NCI-H1105 (cell line): Measurements from ENCODE around the gene CD247.

Experiments used
- DNase-seq: peaks from one replicate; lab custom pipeline; 2025; lab: John Stamatoyannopoulos, UW

Gene CD247

GRCh38 chr1:167487614-167488013 lies 30.7 kb downstream of the CD247 start:
- no peak for DNase-seq

DNA sequence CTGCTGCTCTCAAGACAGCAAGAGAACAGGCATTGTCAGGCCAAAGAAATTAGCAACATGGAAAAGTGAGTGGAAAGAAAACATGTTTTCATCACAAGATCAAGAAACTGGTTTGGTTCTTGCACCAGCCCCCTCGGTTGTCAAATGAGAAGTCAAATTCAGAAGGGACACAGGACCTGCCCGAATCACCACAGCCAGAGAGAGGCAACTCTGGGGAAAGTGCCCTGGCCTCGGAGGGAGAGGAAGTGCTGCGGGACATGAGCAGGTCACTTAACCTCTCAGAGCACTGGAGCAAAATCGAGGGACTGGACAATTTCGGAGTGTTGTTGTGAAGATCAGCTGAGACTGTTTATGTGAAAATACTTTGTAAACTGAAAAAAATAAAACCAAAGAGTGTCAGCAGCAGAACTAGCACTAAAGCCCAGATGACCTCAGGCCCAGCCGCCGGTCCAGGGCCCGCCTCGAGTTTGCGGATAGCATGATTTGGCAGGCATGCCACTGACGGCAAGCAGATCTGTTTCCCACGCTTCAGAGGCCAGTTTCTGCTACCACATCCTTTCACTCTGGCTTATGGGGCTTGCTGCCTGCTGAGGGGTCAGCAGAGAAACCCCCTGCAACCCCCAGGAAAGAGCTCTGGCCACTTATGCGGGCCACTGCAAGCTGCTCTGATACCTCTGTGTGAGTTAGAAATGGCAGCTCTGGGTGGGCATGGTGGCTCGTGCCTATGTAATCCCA lies 32.1 kb downstream of the CD247 start:
- no peak for DNase-seq

DNA sequence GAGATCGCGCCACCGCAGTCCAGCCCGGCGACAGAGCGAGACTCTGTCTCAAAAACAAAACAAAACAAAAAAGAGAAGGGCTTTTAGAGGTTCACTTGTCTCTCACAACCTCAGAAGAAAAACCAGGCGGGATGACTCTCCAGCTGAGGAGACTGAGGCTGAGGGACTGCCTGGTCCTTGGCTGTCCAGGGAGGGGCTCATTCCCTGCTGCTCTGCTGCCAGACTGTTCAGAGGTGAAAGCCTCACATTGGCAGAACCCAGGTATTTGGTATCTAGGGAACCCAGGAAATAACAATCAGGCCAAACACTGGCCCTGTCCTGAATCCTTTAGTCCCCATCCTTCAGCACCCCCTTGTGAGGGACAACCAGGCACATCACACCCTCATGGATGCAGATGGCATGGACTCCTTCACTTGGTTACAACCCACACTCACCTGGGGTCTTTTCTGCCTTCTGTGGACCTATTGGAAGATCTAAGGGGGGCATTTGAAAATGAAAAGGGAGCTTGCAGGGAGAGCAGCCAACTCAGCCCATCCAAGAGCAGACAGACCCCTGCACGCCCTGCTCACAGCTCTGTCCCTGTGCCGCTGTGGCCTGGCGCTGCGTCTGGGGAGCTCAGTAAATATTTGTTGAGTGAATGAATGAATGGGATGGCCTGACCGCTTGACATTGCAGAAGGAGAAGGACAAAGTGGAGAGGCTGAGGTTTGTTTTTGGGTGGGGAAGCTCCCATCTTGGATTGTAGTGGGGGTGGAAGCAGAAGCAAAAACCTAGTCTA lies 33.4 kb downstream of the CD247 start:
- no peak for DNase-seq

DNA sequence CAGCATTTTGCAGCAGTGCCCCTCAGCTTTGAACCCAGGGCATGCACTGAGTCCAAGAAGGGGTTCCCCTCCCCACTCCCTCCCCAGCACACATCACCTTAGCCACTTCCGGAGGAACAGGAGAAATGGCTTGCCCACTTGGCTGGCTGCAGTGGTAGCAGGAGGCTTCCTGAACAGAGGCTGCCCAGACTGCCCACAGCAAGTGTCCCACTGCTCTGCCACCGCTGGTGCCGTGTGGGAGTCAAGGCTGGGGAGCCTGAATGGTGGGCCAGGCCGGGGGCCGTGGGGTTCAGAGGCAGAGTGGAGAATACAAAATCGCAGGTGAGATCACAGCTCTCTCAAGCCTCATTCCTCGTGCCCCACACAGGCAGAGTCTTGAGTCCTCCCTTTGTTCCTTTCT lies 34.5 kb downstream of the CD247 start:
- DNase-seq, result no peak

DNA sequence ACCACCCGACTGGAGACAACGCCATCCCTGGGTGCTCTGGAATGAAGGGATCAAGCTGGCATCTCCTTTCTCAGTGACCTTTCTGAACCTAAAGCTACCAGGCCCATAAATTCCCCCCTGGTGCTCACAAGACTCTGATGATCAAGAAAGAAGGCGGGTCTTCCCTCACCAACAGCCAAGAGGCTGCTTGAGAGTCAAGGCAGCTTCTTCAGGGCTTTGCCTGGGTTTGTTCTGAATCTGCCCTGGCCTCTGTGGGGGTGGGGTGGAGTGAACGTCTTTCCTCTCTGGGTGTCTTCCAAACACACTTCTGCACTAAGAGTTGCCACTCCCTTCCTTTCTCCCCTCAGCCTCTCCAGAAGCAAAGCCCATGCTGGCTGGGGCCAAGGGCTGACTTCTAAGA lies 36.1 kb downstream of the CD247 start:
- no peak for DNase-seq

GRCh38 chr1:167479331-167479979 lies 38.9 kb downstream of the CD247 start:
- no peak for DNase-seq

GRCh38 chr1:167477986-167478385 lies 40.3 kb downstream of the CD247 start:
- no peak for DNase-seq

DNA sequence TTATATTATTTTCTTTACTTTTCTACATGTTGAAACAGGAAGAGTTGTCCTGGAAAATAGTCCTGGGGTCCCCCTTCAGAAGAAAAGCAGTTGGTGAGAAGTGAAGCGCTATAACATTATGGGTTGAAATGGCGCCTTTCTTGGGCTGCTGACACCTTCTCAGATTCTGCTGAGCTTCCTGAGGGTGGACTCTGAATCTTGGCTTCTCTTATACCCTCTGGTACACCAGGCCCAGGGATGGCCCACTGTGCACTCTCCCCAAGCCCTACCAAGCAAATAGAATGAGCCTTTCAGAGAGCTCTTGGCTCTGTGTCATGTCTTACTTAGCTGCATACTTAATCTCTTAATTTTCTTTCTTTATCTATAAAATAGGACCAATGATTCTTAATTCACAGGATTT lies 42.3 kb downstream of the CD247 start:
- no peak for DNase-seq

DNA sequence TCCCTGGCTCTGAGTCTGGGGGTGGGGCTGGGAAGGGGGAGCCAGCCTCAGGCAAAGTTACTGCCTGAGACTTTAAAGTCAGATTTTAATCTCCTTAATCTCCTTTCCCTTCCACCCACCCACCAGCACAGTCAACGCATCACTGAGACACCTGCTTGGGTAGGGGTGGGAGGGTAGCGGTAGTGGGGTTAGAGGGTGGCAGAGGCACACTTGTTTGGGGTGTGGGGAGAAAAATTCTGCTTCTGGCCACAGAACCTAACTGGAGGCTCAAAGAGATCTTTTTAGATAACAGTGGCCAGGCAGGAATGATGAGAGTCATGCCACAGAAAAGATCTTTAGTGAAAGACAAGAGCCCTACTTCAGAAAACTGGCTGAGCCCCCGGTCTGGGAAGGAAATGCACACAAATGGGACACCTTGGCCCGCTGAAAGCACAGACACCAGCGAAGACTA lies 44.1 kb downstream of the CD247 start:
- DNase-seq, result no peak

DNA sequence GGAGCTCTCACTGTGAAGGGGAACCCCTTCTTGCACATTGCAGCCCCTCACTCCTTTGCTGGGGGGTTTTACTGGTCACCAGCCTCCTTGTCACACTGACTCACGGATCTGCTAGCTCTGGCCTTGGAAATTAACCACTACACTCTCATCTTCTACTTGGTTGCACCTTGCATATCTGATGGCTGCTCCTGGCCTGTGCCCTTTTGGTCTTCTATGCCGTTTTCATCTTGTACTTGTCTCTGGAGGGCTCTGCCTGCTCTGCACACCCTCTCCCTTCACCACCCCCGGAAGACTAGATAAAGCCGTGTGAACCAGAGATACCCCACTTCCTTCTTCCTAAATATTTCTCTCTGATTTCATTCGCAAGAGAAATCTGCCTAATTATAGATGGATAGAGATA lies 44.6 kb downstream of the CD247 start:
- no peak for DNase-seq

DNA sequence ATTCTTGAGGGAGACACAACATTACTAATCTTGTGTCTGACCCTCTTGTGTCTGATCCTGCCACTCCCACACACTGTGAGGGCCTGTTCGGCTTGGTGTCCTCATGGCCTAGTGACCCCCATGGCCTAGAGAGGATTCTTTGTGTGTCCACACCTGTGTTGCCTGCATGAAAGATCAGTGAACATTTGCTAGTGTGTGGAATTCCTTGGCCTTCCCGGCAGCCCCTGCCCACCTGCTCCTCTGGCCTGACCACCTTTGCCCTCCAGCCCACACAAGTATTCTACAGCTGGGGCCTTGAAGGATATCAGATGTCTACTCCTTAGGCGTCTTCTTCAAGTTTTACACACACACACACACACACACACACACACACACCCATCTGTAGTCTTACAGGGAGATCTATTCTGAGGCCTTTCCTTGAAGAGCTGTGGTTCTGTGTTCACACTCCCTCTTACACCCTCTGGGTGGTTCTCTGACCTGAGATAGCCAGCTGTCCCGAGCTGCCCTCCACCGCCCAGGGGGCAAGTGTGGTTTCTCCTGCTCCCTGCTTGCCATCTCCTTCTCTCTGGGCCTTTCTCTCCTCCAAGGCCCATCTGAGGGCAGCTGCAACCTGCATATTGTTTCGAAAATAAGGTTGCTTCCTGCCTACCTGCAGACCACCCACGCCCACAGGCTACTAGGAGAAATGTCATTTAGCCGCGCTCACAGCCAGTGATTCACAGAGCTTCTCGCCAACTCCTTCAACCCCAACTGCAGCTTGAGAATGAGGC lies 45.4 kb downstream of the CD247 start:
- no peak for DNase-seq

GRCh38 chr1:167471568-167471967 lies 46.8 kb downstream of the CD247 start:
- no peak for DNase-seq

DNA sequence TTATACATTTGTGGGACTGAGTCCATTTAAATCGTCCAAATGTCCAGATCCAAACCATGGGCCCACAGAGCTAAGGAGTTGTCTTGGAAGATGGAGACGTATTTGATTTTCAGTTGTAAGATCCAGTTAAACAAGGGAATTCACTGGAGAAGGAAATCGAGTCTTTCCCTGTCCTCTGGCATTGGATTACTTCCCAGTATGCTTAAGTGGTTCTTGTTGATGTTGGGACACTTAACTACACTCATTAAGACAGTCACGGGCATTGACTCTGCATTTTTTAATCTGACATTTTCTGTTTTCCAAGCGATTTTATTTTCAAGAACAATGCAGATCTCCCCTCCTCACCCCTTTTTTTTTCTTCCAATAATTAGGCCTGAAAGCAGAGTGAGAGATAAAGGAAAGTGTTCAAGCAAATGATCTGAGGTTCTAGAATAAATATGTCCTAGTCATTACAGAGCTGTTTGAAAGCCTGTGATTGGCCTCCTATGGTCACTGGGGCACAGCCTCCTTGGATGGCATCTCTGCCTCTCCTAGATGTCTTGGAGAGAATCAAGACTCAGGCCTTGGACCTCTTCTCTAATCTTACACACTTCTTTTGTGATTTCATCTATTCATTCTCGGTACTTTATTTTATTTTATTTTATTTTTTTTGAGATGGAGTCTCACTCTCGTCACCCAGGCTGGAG lies 48.9 kb downstream of the CD247 start:
- DNase-seq, result no peak

DNA sequence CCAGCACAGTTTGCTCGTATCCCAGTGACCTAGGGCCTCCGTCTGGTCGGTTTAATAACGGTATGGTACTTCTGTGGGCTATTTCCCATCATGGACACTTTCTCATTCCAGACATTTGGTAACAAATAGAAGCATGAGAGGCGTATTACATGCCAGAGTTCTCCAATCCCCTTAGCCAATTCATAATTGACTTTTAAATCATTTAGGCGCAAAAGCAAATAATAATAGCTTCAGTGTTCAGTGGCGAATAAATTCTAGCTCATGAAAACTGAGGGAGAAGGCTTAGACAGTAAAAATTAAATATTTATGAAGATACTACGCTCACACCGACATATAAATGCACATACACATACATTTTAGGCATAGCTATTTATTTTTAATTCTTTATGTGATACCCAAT lies 50.6 kb downstream of the CD247 start:
- no peak for DNase-seq

GRCh38 chr1:167467126-167467710 lies 51.1 kb downstream of the CD247 start:
- no peak for DNase-seq

DNA sequence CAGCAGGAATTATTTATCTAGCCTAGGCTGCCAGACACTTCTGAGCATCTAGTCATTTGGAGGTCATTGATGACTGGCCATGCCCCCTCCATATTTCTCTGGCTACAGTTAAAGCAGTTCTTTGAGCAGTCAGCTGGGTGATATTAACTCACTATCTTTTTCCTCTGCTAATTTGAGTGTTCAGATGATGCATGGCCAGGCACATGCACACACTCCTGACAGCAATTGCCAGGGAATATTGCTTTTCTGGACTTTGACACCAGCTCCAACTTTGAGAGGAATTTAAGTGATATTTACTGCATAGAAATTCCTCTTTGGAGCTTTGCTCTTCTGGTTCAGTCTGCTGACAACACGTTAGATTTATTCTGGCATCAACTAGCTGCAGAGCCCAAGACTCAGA lies 52.6 kb downstream of the CD247 start:
- DNase-seq, result no peak

- no peak for DNase-seq
Observed at GRCh38 chr1:167465018-167465417, 53.3 kb downstream of the CD247 start.

DNA sequence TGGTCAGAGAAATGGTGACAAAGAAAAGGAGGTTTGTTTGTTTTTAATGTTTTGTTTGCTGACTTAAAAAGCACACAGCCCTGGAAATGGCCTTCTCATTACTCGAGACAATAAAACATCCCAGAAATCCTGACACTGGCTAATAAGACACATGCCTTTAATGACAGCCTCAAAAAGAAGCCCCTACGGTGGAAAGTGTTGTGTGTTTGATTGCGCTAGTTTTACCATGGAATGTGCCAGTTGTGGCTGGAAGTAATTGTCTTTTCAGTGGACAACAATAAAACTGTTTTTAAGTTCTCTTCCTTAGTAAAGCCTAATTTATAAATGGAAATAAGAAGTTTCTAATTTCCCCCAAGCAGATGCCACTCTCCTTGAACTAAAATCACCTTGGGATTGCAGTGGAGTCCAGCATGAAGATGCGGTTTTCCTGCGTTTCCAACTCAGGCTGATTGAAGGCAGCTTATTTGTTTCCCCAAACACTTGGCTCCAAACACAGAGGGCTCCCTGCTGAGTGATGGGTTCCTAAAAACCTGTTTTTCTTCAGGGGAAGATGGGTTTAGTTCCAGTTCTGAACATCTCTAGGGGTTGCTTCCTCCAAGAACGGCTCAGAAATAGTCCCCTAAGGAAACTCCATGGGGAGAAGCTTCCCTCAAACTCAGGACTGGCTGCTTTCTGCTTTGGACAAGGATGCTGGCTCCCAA lies 54.3 kb downstream of the CD247 start:
- DNase-seq, result no peak

DNA sequence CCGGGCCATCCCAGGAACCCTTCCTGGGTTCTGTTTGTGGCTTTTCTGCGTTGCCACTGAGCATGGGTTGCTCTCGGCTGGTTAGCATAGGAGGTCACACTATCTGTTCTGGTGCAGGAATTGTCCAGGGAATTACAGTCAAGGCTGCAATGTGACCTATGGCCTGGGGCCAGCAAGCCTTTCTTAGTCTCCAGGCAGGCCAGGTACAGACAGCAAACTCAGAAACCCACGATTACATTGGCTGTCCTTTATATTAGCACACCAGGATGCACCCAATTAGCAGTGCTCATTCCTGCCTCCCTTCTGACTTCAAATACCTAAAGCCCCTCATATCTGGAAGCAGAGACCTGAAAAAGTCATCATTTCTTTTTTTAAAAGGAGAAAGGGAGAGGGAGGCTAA lies 55.2 kb downstream of the CD247 start:
- DNase-seq, result no peak

DNA sequence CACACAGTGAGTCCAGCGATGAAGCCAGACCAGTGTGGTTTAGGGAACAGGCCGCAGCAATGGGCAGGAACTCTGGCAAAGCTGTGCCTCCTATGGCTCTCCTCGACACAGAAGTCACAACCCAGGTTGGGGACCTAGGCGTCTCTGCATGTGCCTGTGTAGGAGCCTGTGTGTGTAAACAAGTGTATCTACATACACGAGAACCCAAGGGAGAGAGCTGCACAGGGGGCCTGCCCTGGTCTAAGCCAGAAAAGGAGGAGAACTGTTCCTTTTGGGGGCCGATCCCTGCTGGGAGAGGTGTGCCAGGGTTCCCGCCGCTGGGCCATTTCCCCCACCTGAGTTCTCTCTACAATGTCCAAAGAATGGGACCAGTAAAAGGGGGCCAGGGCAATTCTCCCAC lies 56.0 kb downstream of the CD247 start:
- no peak for DNase-seq

DNA sequence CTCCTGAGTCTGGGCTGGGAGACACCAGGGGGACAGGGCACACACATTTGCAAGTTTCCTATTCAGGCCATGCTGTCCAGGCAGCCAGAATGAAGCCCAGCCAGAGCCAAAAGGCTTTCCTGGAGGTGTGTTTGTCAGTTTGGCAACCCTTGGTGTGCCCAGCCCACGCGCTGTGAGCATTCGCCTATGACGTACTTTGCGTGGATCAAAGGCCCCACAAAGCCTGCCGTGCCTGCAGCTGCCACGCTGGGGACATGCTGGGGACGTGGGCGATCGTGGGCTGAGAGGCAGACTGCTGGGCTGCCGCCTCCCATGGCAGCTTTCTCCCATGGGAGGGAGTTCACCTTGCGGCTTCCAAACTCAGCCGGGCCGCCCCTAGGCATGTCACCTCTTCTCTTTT lies 57.5 kb downstream of the CD247 start:
- DNase-seq, result no peak
